GM12878 (cell line): ENCODE results near the gene XRCC4. TPM values are rescaled to one million over a fixed set of nuclear protein-coding genes. Genes with fewer than 3 reads are reported as not detected.

ENCODE experiments used
- ATAC-seq: fragments of 200-7000 bp; cut with Tn5 transposase; 3 replicates; pipeline ENCODE4 v1.9.1; 2020; ENCODE audit warnings: mild to moderate bottlenecking, moderate library complexity
- BruUV-seq: library from RNA; stranded (reverse); fragments of 400-500 nt; replicated peaks from 2 replicates; lab custom pipeline; 2021; lab: Mats Ljungman, UMichigan
- CTCF ChIA-PET: fragments of 300-600 bp; sonication (Branson Sonifier 250); formaldehyde crosslinking; extraction: SDS; loops from one replicate; lab custom pipeline; 2021; ENCODE audit warnings: inconsistent platforms; lab: Yijun Ruan, JAX
- POLR2A ChIA-PET: fragments of 350-600 bp; formaldehyde crosslinking; extraction: SDS; loops from one replicate; lab custom pipeline; 2021; ENCODE audit warnings: inconsistent platforms; lab: Charles Lee
- RAD21 ChIA-PET: fragments of 300-600 bp; sonication (Branson Sonifier 250); formaldehyde crosslinking; loops from one replicate; lab custom pipeline; 2023; ENCODE audit warnings: antibody characterized with exemption; ENCODE audit not compliant: unreplicated experiment; lab: Charles Lee
- SMC1A ChIA-PET: fragments of 300-600 bp; sonication (Branson Sonifier 250); formaldehyde crosslinking; loops from one replicate; lab custom pipeline; 2023; ENCODE audit not compliant: unreplicated experiment, uncharacterized antibody; lab: Charles Lee
- DNase-seq: peaks from one replicate; pipeline ENCODE4 v3.0.0-alpha.2; 2011; ENCODE audit warnings: low read depth, low spot score
- FAIRE-seq: peaks from 3 replicates; lab custom pipeline; 2011; peaks lifted over from hg19 to GRCh38; lab: Jason Lieb, UNC
- H2AFZ ChIP-seq: 2 replicates; pipeline ENCODE4 v1.6.0; 2011; ENCODE audit warnings: low read depth, low read length, control low read depth; ENCODE audit not compliant: control insufficient read depth
- H3K27ac ChIP-seq: 2 replicates; pipeline ENCODE4 v1.5.1; 2011; ENCODE audit warnings: control low read depth; ENCODE audit not compliant: control insufficient read depth, insufficient read depth
- H3K27me3 ChIP-seq, 2 experiments: replicated peaks in 1 of 2; 2 replicates each; pipeline versions ENCODE4 v1.6.0 to v1.6.1; 2011; ENCODE audit warnings: low read length in 1 of 2; ENCODE audit not compliant: control insufficient read depth in 2 of 2, insufficient read depth in 2 of 2
- H3K36me3 ChIP-seq, 2 experiments: 2 replicates each; pipeline ENCODE4 v1.5.1; 2011; ENCODE audit warnings: low read length in 1 of 2; ENCODE audit not compliant: control insufficient read depth in 2 of 2, insufficient read depth in 2 of 2
- H3K4me1 ChIP-seq: 2 replicates; pipeline ENCODE4 v1.6.1; 2011; ENCODE audit warnings: mild to moderate bottlenecking, low read length, moderate library complexity, mixed read lengths; ENCODE audit not compliant: control insufficient read depth, insufficient read depth
- H3K4me2 ChIP-seq: 2 replicates; pipeline ENCODE4 v1.6.0; 2011; ENCODE audit warnings: control low read depth; ENCODE audit not compliant: control insufficient read depth, insufficient read depth
- H3K4me3 ChIP-seq: fragments of 200-600 bp; sonication (generic); 2 replicates; pipeline ENCODE4 v1.5.1; 2016
- H3K79me2 ChIP-seq: 2 replicates; pipeline ENCODE4 v1.6.0; 2011; ENCODE audit warnings: low read length; ENCODE audit not compliant: control insufficient read depth, insufficient read depth
- H3K9ac ChIP-seq: 2 replicates; pipeline ENCODE4 v1.8.0; 2011; ENCODE audit warnings: low read length, control low read depth, mixed read lengths; ENCODE audit not compliant: control insufficient read depth, insufficient read depth
- H3K9me3 ChIP-seq: replicated peaks from 3 replicates; pipeline ENCODE4 v1.5.1; 2011; ENCODE audit warnings: mild to moderate bottlenecking, low read length; ENCODE audit not compliant: control insufficient read depth, insufficient read depth
- H4K20me1 ChIP-seq: 2 replicates; pipeline ENCODE4 v1.6.0; 2011; ENCODE audit not compliant: control insufficient read depth, insufficient read depth
- CBX3 ChIP-seq: fragments of 200-600 bp; sonication (generic); IDR thresholded peaks from 2 replicates; pipeline ENCODE4 v1.6.1; 2016; ENCODE audit warnings: low read depth, borderline replicate concordance
- CBX5 ChIP-seq: sonication (generic); IDR thresholded peaks from 2 replicates; pipeline ENCODE4 v1.6.1; 2016; ENCODE audit warnings: low read depth, moderate library complexity, mild to moderate bottlenecking, inconsistent platforms
- CREM ChIP-seq: IDR thresholded peaks from 2 replicates; pipeline ENCODE4 v1.6.1; 2014; ENCODE audit warnings: antibody characterized with exemption, low read depth
- IKZF2 ChIP-seq, 2 experiments: fragments of 450-650 bp; IDR thresholded peaks; 2 replicates each; pipeline ENCODE4 v1.6.1; 2017; ENCODE audit warnings: mild to moderate bottlenecking in 2 of 2, moderate library complexity in 2 of 2
- MTA2 ChIP-seq: fragments of 450-650 bp; IDR thresholded peaks from 2 replicates; pipeline ENCODE4 v1.6.1; 2016; ENCODE audit warnings: low read depth, mild to moderate bottlenecking, moderate library complexity
- MYB ChIP-seq: fragments of 150-350 bp; IDR thresholded peaks from 2 replicates; pipeline ENCODE4 v1.6.1; 2014; ENCODE audit warnings: mild to moderate bottlenecking, low read depth, low read length, borderline replicate concordance
- NFYA ChIP-seq: IDR thresholded peaks from 2 replicates; pipeline ENCODE4 v1.6.1; 2011; ENCODE audit warnings: low read depth, mild to moderate bottlenecking, low read length, improper control_type of control experiment, borderline replicate concordance
- PML ChIP-seq: IDR thresholded peaks from 2 replicates; pipeline ENCODE4 v1.6.1; 2012; ENCODE audit warnings: low read length, inconsistent platforms
- POLR2AphosphoS2 ChIP-seq: IDR thresholded peaks from 2 replicates; pipeline ENCODE4 v1.6.1; 2011; ENCODE audit warnings: low read depth, mild to moderate bottlenecking, low read length, improper control_type of control experiment, moderate library complexity
- RFX5 ChIP-seq: IDR thresholded peaks from 2 replicates; pipeline ENCODE4 v1.6.1; 2011; ENCODE audit warnings: low read depth, low read length, improper control_type of control experiment
- SMAD5 ChIP-seq: IDR thresholded peaks from 2 replicates; pipeline ENCODE4 v1.6.1; 2016; ENCODE audit warnings: antibody characterized with exemption, low read depth
- SMARCA5 ChIP-seq: fragments of 450-650 bp; IDR thresholded peaks from 2 replicates; pipeline ENCODE4 v1.6.1; 2017; ENCODE audit warnings: mild to moderate bottlenecking
- SP1 ChIP-seq: IDR thresholded peaks from one replicate; pipeline ENCODE4 v1.6.1; 2011; ENCODE audit warnings: low read depth, low read length
- SPI1 ChIP-seq: IDR thresholded peaks from 2 replicates; pipeline ENCODE4 v1.6.1; 2011; ENCODE audit warnings: low read depth, mild to moderate bottlenecking, low read length, moderate library complexity, borderline replicate concordance; ENCODE audit not compliant: insufficient read depth
- WGBS: methylation state at CpG from one replicate; pipeline ENCODE4 v1.1.6; 2016; ENCODE audit warnings: low lambda C conversion rate; ENCODE audit not compliant: insufficient replicate concordance, insufficient coverage; ENCODE audit errors: missing lambda C conversion rate; 5-methylcytosine and 5-hydroxymethylcytosine counted together
- in situ Hi-C: fragments of 300-500 bp; cut with MboI; formaldehyde crosslinking; loops from 9 replicates; pipeline ENCODE4 v1.14.3; 2018; ENCODE audit warnings: mixed read lengths
- intact Hi-C: fragments of 100-400 bp; cut with micrococcal nuclease; formaldehyde crosslinking; loops from one replicate; pipeline ENCODE4 v1.14.2; 2022; ENCODE audit not compliant: unreplicated experiment
- polyA plus RNA-seq, 11 experiments: library from polyadenylated mRNA; depleted of rRNA in 4 of 11; unstranded in 6 of 11; stranded (reverse) in 5 of 11; fragments of >200 nt; fragmentation: Nextera tagmentation in 4 of 11; fragmentation: Illumina TruSeq in 1 of 11; extraction: Ambion mirVana in 4 of 11; extraction: Trizol in 1 of 11; gene quantifications; 1 replicate in 1 of 11; 2 replicates in 10 of 11; pipeline versions ENCODE4 v1.2.1 to v1.2.3, GENCODE V29; 2011 to 2016; ENCODE audit warnings: inconsistent platforms in 2 of 11, missing spikeins in 2 of 11, low read depth in 1 of 11
- total RNA-seq, 4 experiments: library from RNA; depleted of rRNA in 3 of 4; stranded (reverse); fragments of >200 nt in 3 of 4; fragmentation: Illumina TruSeq in 1 of 4; extraction: Trizol in 1 of 4; gene quantifications; 2 replicates each; pipeline versions ENCODE4 v1.2.1 to v1.2.3, GENCODE V29; 2013 to 2021

The XRCC4 gene
- total and polyA plus RNA-seq, 10 of the 15 experiments (the other 5 are each of a cell fraction or from before 2014, with no cell fraction given) = 12.1 to 53.6 (median 25.8) TPM

GRCh38 chr5:83125560-83125959 lies 48.2 kb downstream of the XRCC4 start (continued):
- TF ChIP-seq CREM (no peak), POLR2AphosphoS2 (no peak), MTA2 (no peak), PML (no peak)

- in situ Hi-C loops = no loop called here
- ATAC-seq (no peak), FAIRE-seq (no peak), DNase-seq (no peak)
- Histone ChIP-seq H3K4me2 (no peak overlapping the region), H4K20me1 (no peaks in the 10 kb centered on the region), H3K27me3 (no peaks in the 10 kb centered on the region), H3K79me2 (no peaks in the 10 kb centered on the region), H3K9ac (no peak overlapping the region), H3K27ac (no peak overlapping the region), H2AFZ (no peak overlapping the region), H3K4me3 (no peak overlapping the region), H3K9me3 (no peaks in the 10 kb centered on the region), H3K4me1 (no peaks in the 10 kb centered on the region), H3K36me3 (no peaks in the 10 kb centered on the region)
- no TSS peak for BruUV-seq
- no peak for TF ChIP-seq CBX3
- TF ChIP-seq SMAD5 = no peak
- TF ChIP-seq NFYA = no peak
- no peak for TF ChIP-seq SP1
- TF ChIP-seq MYB = no peak
- TF ChIP-seq SPI1 = no peak
- TF ChIP-seq IKZF2 (IDR thresholded peaks at IDR 0.05) = no peak
- no peak for TF ChIP-seq RFX5
- TF ChIP-seq CBX5 = no peak
- TF ChIP-seq SMARCA5 = no peak
- ChIA-PET CTCF (no interaction called here), POLR2A (no interaction called here), SMC1A (no interaction called here), RAD21 (no interaction called here)
- 70% methylated on average over 2 of the region's 2 CpGs for WGBS
- intact Hi-C loops = no loop called here
These were observed 49.2 kb downstream of the XRCC4 start for GRCh38 chr5:83126501-83126900.
